Measurements from ENCODE around the gene FKBP8.
A peak's percentile ranks its signal among the peaks of the same experiment; 100 is the strongest.
"Not testable (repeated sequence)": the region's sequence is repeated elsewhere in the genome, so short reads cannot be mapped to it uniquely, and the experiment has no call there.

Gene FKBP8

GRCh38 chr19:18558604-18559003, 15.2 kb upstream of the FKBP8 start:
- H3K36me3 ChIP-seq (ENCODE audit: control insufficient read depth, insufficient read depth, low read length): peaks cover 8% of the 10 kb centered on the region; the same call in 1 of the 2 replicates
- no peak for DNase-seq (ENCODE audit: low read depth, low spot score)
- no peaks in the 10 kb centered on the region for H3K4me1 ChIP-seq (ENCODE audit: control insufficient read depth, insufficient read depth, low read length)
- no peak overlapping the region for H3K4me3 ChIP-seq (ENCODE audit: low read length)
- H3K27me3 ChIP-seq (ENCODE audit: control insufficient read depth, insufficient read depth, low read length): no peaks in the 10 kb centered on the region
- no peak overlapping the region for H3K27ac ChIP-seq (ENCODE audit: low read length)
- no CpG with 5 or more reads among the region's 3 CpGs for WGBS (ENCODE audit: insufficient coverage, insufficient read length)
- no peaks in the 10 kb centered on the region for H3K9me3 ChIP-seq (ENCODE audit: control insufficient read depth, insufficient read depth, low read length)

GRCh38 chr19:18558202-18558555, 14.8 kb upstream of the FKBP8 start:
- Histone ChIP-seq H3K27me3 (ENCODE audit: control insufficient read depth, insufficient read depth, low read length) (no peaks in the 10 kb centered on the region), H3K9me3 (ENCODE audit: control insufficient read depth, insufficient read depth, low read length) (no peaks in the 10 kb centered on the region), H3K27ac (ENCODE audit: low read length) (no peak overlapping the region), H3K36me3 (ENCODE audit: control insufficient read depth, insufficient read depth, low read length) (peaks cover 8% of the 10 kb centered on the region; the same call in 1 of the 2 replicates), H3K4me1 (ENCODE audit: control insufficient read depth, insufficient read depth, low read length) (no peaks in the 10 kb centered on the region), H3K4me3 (ENCODE audit: low read length) (peak overlapping the region; percentile 84)
- whole genome bisulfite sequencing (ENCODE audit: insufficient coverage, insufficient read length): no CpG with 5 or more reads among the region's 11 CpGs
- DNase-seq (ENCODE audit: low read depth, low spot score): no peak

- no CpG with 5 or more reads among the region's 58 CpGs for WGBS (ENCODE audit: insufficient coverage, insufficient read length)
- Histone ChIP-seq H3K4me3 (ENCODE audit: low read length) (peak within 1 kb of the TSS; percentile 84), H3K27me3 (ENCODE audit: control insufficient read depth, insufficient read depth, low read length) (no peaks in the 10 kb centered on the region), H3K4me1 (ENCODE audit: control insufficient read depth, insufficient read depth, low read length) (no peaks in the 10 kb centered on the region), H3K36me3 (ENCODE audit: control insufficient read depth, insufficient read depth, low read length) (peaks cover 8% of the 10 kb centered on the region; the same call in 1 of the 2 replicates), H3K9me3 (ENCODE audit: control insufficient read depth, insufficient read depth, low read length) (no peaks in the 10 kb centered on the region), H3K27ac (ENCODE audit: low read length) (no peak within 1 kb of the TSS)
- peak; percentile 94 for DNase-seq (ENCODE audit: low read depth, low spot score)
Observed at GRCh38 chr19:18557411-18558201, 14.2 kb upstream of the FKBP8 start, which contains the start of gene KXD1. KXD1 (plus strand) TSS chr19:18557870; CDS start chr19:18562057, 4,187 bp downstream.

GRCh38 chr19:18551631-18552030, 8.3 kb upstream of the FKBP8 start:
- Histone ChIP-seq H3K9me3 (ENCODE audit: control insufficient read depth, insufficient read depth, low read length) (no peaks in the 10 kb centered on the region), H3K27me3 (ENCODE audit: control insufficient read depth, insufficient read depth, low read length) (no peaks in the 10 kb centered on the region), H3K4me3 (ENCODE audit: low read length) (no peak overlapping the region), H3K27ac (ENCODE audit: low read length) (no peak overlapping the region), H3K4me1 (ENCODE audit: control insufficient read depth, insufficient read depth, low read length) (no peaks in the 10 kb centered on the region), H3K36me3 (ENCODE audit: control insufficient read depth, insufficient read depth, low read length) (no peaks in the 10 kb centered on the region)
- no CpG with 5 or more reads among the region's 6 CpGs for WGBS (ENCODE audit: insufficient coverage, insufficient read length)
- no peak for DNase-seq (ENCODE audit: low read depth, low spot score)

- peak overlapping the region; percentile 41; the same call in 1 of the 2 replicates for H3K4me3 ChIP-seq (ENCODE audit: low read length)
- no peak overlapping the region for H3K27ac ChIP-seq (ENCODE audit: low read length)
- peaks cover 2% of the 10 kb centered on the region; the same call in 1 of the 2 replicates for H3K4me1 ChIP-seq (ENCODE audit: control insufficient read depth, insufficient read depth, low read length)
- H3K27me3 ChIP-seq (ENCODE audit: control insufficient read depth, insufficient read depth, low read length): no peaks in the 10 kb centered on the region
- no CpG with 5 or more reads among the region's 12 CpGs for WGBS (ENCODE audit: insufficient coverage, insufficient read length)
- H3K9me3 ChIP-seq (ENCODE audit: control insufficient read depth, insufficient read depth, low read length): no peaks in the 10 kb centered on the region
- H3K36me3 ChIP-seq (ENCODE audit: control insufficient read depth, insufficient read depth, low read length): peaks cover 14% of the 10 kb centered on the region
- DNase-seq (ENCODE audit: low read depth, low spot score): peak; percentile 48
Observed at GRCh38 chr19:18543814-18544475, 572 bp upstream of the FKBP8 start.

- H3K36me3 ChIP-seq (ENCODE audit: control insufficient read depth, insufficient read depth, low read length): peaks cover 26% of the 10 kb centered on the region
- H3K4me3 ChIP-seq (ENCODE audit: low read length): peak overlapping the region; percentile 96; the same call in 1 of the 2 replicates
- no peak overlapping the region for H3K27ac ChIP-seq (ENCODE audit: low read length)
- no peak for DNase-seq (ENCODE audit: low read depth, low spot score)
- H3K9me3 ChIP-seq (ENCODE audit: control insufficient read depth, insufficient read depth, low read length): no peaks in the 10 kb centered on the region
- H3K27me3 ChIP-seq (ENCODE audit: control insufficient read depth, insufficient read depth, low read length): no peaks in the 10 kb centered on the region
- no CpG with 5 or more reads among the region's 11 CpGs for WGBS (ENCODE audit: insufficient coverage, insufficient read length)
- H3K4me1 ChIP-seq (ENCODE audit: control insufficient read depth, insufficient read depth, low read length): peaks cover 2% of the 10 kb centered on the region
Observed at GRCh38 chr19:18541992-18542940, 1.1 kb downstream of the FKBP8 start.

- no CpG with 5 or more reads among the region's 21 CpGs for WGBS (ENCODE audit: insufficient coverage, insufficient read length)
- no peak for DNase-seq (ENCODE audit: low read depth, low spot score)
- Histone ChIP-seq H3K4me3 (ENCODE audit: low read length) (no peak overlapping the region), H3K27me3 (ENCODE audit: control insufficient read depth, insufficient read depth, low read length) (no peaks in the 10 kb centered on the region), H3K27ac (ENCODE audit: low read length) (no peak overlapping the region), H3K4me1 (ENCODE audit: control insufficient read depth, insufficient read depth, low read length) (peaks cover 2% of the 10 kb centered on the region), H3K9me3 (ENCODE audit: control insufficient read depth, insufficient read depth, low read length) (no peaks in the 10 kb centered on the region), H3K36me3 (ENCODE audit: control insufficient read depth, insufficient read depth, low read length) (peaks cover 31% of the 10 kb centered on the region)
Observed at GRCh38 chr19:18541258-18541991, 1.9 kb downstream of the FKBP8 start.

- H3K27ac ChIP-seq (ENCODE audit: low read length); H3K27me3 ChIP-seq (ENCODE audit: control insufficient read depth, insufficient read depth, low read length); H3K4me1 ChIP-seq (ENCODE audit: control insufficient read depth, insufficient read depth, low read length); H3K9me3 ChIP-seq (ENCODE audit: control insufficient read depth, insufficient read depth, low read length); H3K4me3 ChIP-seq (ENCODE audit: low read length); DNase-seq (ENCODE audit: low read depth, low spot score): not testable (repeated sequence)
- H3K36me3 ChIP-seq (ENCODE audit: control insufficient read depth, insufficient read depth, low read length): peaks cover 39% of the 10 kb centered on the region
- WGBS (ENCODE audit: insufficient coverage, insufficient read length): no CpG with 5 or more reads among the region's 1 CpG
Observed at GRCh38 chr19:18540200-18540599, 3.2 kb downstream of the FKBP8 start.

- no peak overlapping the region for H3K27ac ChIP-seq (ENCODE audit: low read length)
- WGBS (ENCODE audit: insufficient coverage, insufficient read length): no CpG with 5 or more reads among the region's 19 CpGs
- H3K36me3 ChIP-seq (ENCODE audit: control insufficient read depth, insufficient read depth, low read length): peaks cover 39% of the 10 kb centered on the region
- H3K27me3 ChIP-seq (ENCODE audit: control insufficient read depth, insufficient read depth, low read length): no peaks in the 10 kb centered on the region
- H3K9me3 ChIP-seq (ENCODE audit: control insufficient read depth, insufficient read depth, low read length): no peaks in the 10 kb centered on the region
- H3K4me3 ChIP-seq (ENCODE audit: low read length): no peak overlapping the region
- no peak for DNase-seq (ENCODE audit: low read depth, low spot score)
- peaks cover 2% of the 10 kb centered on the region for H3K4me1 ChIP-seq (ENCODE audit: control insufficient read depth, insufficient read depth, low read length)
Observed at GRCh38 chr19:18539372-18539771, 4.0 kb downstream of the FKBP8 start.

All from iPS DF 6.9 (cell line).